IMR-90 (cell line): ENCODE measurements around the gene DUT.
"Not testable (repeated sequence)": the region's sequence is repeated elsewhere in the genome, so short reads cannot be mapped to it uniquely, and the experiment has no call there.

ENCODE experiments used
- BHLHE40 ChIP-seq: fragments of 150-350 bp; IDR thresholded peaks from 2 replicates; pipeline ENCODE4 v1.6.1; 2016; ENCODE audit warnings: mild to moderate bottlenecking, low read depth, low read length
- CEBPB ChIP-seq: IDR thresholded peaks from 2 replicates; pipeline ENCODE4 v1.6.1; 2012; ENCODE audit warnings: low read depth, low read length, improper control_type of control experiment
- FOS ChIP-seq: fragments of 150-350 bp; IDR thresholded peaks from 2 replicates; pipeline ENCODE4 v1.6.1; 2016; ENCODE audit warnings: low read depth, low read length
- MAFK ChIP-seq: IDR thresholded peaks from 2 replicates; pipeline ENCODE4 v1.6.1; 2012; ENCODE audit warnings: low read depth, low read length, improper control_type of control experiment
- POLR2A ChIP-seq: IDR thresholded peaks from 2 replicates; pipeline ENCODE4 v1.6.1; 2012; ENCODE audit warnings: mild to moderate bottlenecking, low read depth, low read length
- RAD21 ChIP-seq: IDR thresholded peaks from 2 replicates; pipeline ENCODE4 v1.6.1; 2012; ENCODE audit warnings: low read length, improper control_type of control experiment
- TF ChIP-seq, protein P1 (sequence below): conservative IDR thresholded peaks from 2 replicates; pipeline ENCODE4 v1.5.1; 2012; ENCODE audit warnings: mild to moderate bottlenecking, low read depth, low read length, improper control_type of control experiment
- TF ChIP-seq, protein P2 (sequence below): fragments of 150-350 bp; IDR thresholded peaks from 2 replicates; pipeline ENCODE4 v1.6.1; 2017; ENCODE audit warnings: mild to moderate bottlenecking, antibody characterized with exemption, low read length, low read depth

DNA sequence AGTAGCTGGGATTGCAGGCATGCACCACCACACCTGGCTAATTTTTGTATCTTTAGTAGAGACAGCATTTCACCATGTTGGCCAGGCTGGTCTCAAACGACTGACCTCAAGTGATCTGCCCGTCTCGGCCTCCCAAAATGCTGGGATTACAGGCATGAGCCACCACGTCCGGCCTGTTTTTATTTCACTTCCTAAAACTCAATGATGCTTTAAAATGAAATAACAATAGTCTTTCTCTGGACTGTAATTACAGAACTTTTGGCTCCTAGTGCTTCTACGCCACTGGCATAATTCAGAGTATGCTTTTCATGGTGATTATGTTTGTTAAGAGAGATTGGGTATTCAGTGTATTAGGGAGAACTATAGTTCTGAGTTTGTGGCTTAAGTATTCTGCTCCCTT, 5.0 kb upstream of the DUT start:
- TF ChIP-seq FOS, BHLHE40, POLR2A, MAFK, CEBPB, RAD21: not testable (repeated sequence)
- TF ChIP-seq, protein P1, sequence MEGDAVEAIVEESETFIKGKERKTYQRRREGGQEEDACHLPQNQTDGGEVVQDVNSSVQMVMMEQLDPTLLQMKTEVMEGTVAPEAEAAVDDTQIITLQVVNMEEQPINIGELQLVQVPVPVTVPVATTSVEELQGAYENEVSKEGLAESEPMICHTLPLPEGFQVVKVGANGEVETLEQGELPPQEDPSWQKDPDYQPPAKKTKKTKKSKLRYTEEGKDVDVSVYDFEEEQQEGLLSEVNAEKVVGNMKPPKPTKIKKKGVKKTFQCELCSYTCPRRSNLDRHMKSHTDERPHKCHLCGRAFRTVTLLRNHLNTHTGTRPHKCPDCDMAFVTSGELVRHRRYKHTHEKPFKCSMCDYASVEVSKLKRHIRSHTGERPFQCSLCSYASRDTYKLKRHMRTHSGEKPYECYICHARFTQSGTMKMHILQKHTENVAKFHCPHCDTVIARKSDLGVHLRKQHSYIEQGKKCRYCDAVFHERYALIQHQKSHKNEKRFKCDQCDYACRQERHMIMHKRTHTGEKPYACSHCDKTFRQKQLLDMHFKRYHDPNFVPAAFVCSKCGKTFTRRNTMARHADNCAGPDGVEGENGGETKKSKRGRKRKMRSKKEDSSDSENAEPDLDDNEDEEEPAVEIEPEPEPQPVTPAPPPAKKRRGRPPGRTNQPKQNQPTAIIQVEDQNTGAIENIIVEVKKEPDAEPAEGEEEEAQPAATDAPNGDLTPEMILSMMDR, result not testable (repeated sequence)
- TF ChIP-seq, protein P2, sequence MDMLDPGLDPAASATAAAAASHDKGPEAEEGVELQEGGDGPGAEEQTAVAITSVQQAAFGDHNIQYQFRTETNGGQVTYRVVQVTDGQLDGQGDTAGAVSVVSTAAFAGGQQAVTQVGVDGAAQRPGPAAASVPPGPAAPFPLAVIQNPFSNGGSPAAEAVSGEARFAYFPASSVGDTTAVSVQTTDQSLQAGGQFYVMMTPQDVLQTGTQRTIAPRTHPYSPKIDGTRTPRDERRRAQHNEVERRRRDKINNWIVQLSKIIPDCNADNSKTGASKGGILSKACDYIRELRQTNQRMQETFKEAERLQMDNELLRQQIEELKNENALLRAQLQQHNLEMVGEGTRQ, result not testable (repeated sequence)
